Ishikawa (cell line): ENCODE measurements around the gene HNRNPH3.

Source experiments
- CEBPB ChIP-seq: IDR thresholded peaks from 2 replicates; pipeline ENCODE4 v1.6.1; 2012
- CREB1 ChIP-seq: IDR thresholded peaks from 2 replicates; pipeline ENCODE4 v1.6.1; 2012; ENCODE audit warnings: low read depth
- EP300 ChIP-seq: IDR thresholded peaks from 2 replicates; pipeline ENCODE4 v1.6.1; 2012; ENCODE audit warnings: borderline replicate concordance
- NFIC ChIP-seq: IDR thresholded peaks from 2 replicates; pipeline ENCODE4 v1.6.1; 2012
- RAD21 ChIP-seq: IDR thresholded peaks from 2 replicates; pipeline ENCODE4 v1.6.1; 2012; ENCODE audit warnings: low read depth
- REST ChIP-seq: IDR thresholded peaks from 2 replicates; pipeline ENCODE4 v1.6.1; 2012; ENCODE audit warnings: low read depth, mild to moderate bottlenecking
- TAF1 ChIP-seq: IDR thresholded peaks from 2 replicates; pipeline ENCODE4 v1.6.1; 2012; ENCODE audit warnings: low read depth, mild to moderate bottlenecking
- TCF12 ChIP-seq: IDR thresholded peaks from 2 replicates; pipeline ENCODE4 v1.6.1; 2012; ENCODE audit warnings: low read depth
- YY1 ChIP-seq: IDR thresholded peaks from 2 replicates; pipeline ENCODE4 v1.6.1; 2012; ENCODE audit warnings: low read depth
- ZBTB7A ChIP-seq: IDR thresholded peaks from 2 replicates; pipeline ENCODE4 v1.6.1; 2012; ENCODE audit warnings: low read depth

GRCh38 chr10:68342909-68343516, 11.1 kb downstream of the HNRNPH3 start:
- TF ChIP-seq CEBPB (no peak), ZBTB7A (no peak), CREB1 (no peak), RAD21 (no peak), NFIC (no peak), REST (no peak), EP300 (no peak), YY1 (no peak), TAF1 (no peak), TCF12 (no peak)
